Hematopoietic multipotent progenitor cell treated with erythropoietin and hydrocortisone succinate and interleukin-3 and kit ligand, for 17 days (in vitro differentiated cells): ENCODE data around the gene MYBBP1A.

Source experiments
- DNase-seq: peaks from one replicate; pipeline ENCODE4 v3.0.0-alpha.2; 2015; ENCODE audit warnings: low spot score

The MYBBP1A gene

GRCh38 chr17:4536742-4537411 is 18.3 kb downstream of the MYBBP1A start:
- DNase-seq = no peak

- no peak for DNase-seq
These were observed 18.9 kb downstream of the MYBBP1A start for GRCh38 chr17:4536259-4536741.

- no peak for DNase-seq
These were observed 19.4 kb downstream of the MYBBP1A start for GRCh38 chr17:4535667-4536258.

- no peak for DNase-seq
These were observed 20.1 kb downstream of the MYBBP1A start for GRCh38 chr17:4534928-4535666.

GRCh38 chr17:4534515-4534914 is 20.7 kb downstream of the MYBBP1A start:
- DNase-seq = no peak

GRCh38 chr17:4533523-4534504 is 21.4 kb downstream of the MYBBP1A start:
- DNase-seq = no peak

GRCh38 chr17:4532860-4533522 is 22.2 kb downstream of the MYBBP1A start:
- DNase-seq = no peak

GRCh38 chr17:4531988-4532736 is 23.0 kb downstream of the MYBBP1A start:
- DNase-seq = no peak

- no peak for DNase-seq
These were observed 24.1 kb downstream of the MYBBP1A start for GRCh38 chr17:4530799-4531730.

- DNase-seq = no peak
These were observed 25.5 kb downstream of the MYBBP1A start for GRCh38 chr17:4529533-4530152.

- no peak for DNase-seq
These were observed 27.5 kb downstream of the MYBBP1A start for GRCh38 chr17:4527566-4528125.

- no peak for DNase-seq
These were observed 28.1 kb downstream of the MYBBP1A start for GRCh38 chr17:4527134-4527533.

GRCh38 chr17:4525691-4526397 is 29.3 kb downstream of the MYBBP1A start:
- DNase-seq = no peak

- DNase-seq = no peak
These were observed 31.2 kb downstream of the MYBBP1A start for GRCh38 chr17:4523946-4524345.

GRCh38 chr17:4522661-4523060 is 32.5 kb downstream of the MYBBP1A start:
- DNase-seq = no peak

GRCh38 chr17:4520894-4521600 is 34.1 kb downstream of the MYBBP1A start:
- no peak for DNase-seq
